ENCODE results near the gene TSC22D1. TPM values are rescaled to one million over a fixed set of nuclear protein-coding genes. Genes with fewer than 3 reads are reported as not detected.

TSC22D1 gene
- total and polyA plus RNA-seq, 2 of the 4 experiments (the other 2 are of a cell fraction): 30.8 to 42.2 TPM

DNA sequence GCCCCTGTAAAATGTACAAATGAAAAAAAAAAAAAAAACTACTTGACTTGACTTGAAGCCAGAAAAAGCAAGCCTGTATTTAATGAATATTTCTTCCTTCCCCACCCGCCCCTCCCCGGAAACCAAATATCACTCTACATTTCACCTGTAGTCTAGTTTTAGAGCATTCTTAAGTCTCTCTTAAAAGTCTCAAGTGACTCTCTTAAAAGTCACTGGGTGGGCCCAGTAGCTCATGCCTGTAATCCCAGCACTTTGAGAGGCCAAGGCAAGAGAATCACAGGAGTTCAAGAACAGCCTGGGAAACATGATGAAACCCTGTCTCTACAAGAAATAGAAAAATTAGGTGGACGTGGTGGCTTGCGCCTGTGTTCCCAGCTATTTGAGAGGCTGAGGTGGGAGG lies 72.0 kb downstream of the TSC22D1 start:
- H3K4me2 ChIP-seq (ENCODE audit: low read depth, low read length): no peak overlapping the region

More for the DNA sequence above, 72.0 kb downstream of the TSC22D1 start:
- Histone ChIP-seq H3K18ac (ENCODE audit: low read depth, low read length) (no peak overlapping the region), H2AK9ac (replicated peaks; ENCODE audit: low read depth, low read length, poor library complexity) (no peak overlapping the region), H3K9me3 (ENCODE audit: control insufficient read depth, insufficient read depth, low read length) (no peaks in the 10 kb centered on the region), H3K79me1 (ENCODE audit: low read depth in 1 of 2, low read length in 2 of 2) (peaks cover 4 to 14% of the 10 kb centered on the region in 2 experiments; a peak in 3 of 4 replicates), H2AFZ (replicated peaks; ENCODE audit: low read length, poor library complexity) (no peak overlapping the region), H3K9ac (ENCODE audit: low read depth, low read length) (no peak overlapping the region), H2BK120ac (ENCODE audit: low read depth, low read length) (no peak overlapping the region), H4K91ac (ENCODE audit: insufficient read depth, low read depth, low read length) (no peak overlapping the region), H4K20me1 (ENCODE audit: insufficient read depth, low read length) (no peaks in the 10 kb centered on the region; the same call in 1 of the 2 replicates), H3K4me3 (ENCODE audit: insufficient read depth, low read depth, low read length) (no peak overlapping the region), H3K4ac (ENCODE audit: low read depth, low read length) (no peak overlapping the region), H3K4me1 (ENCODE audit: control insufficient read depth, insufficient read depth, low read length) (peaks cover 9% of the 10 kb centered on the region), H3K56ac (ENCODE audit: extremely low read depth, insufficient read depth, low read length) (no peak overlapping the region), H4K5ac (ENCODE audit: low read depth, low read length) (no peak overlapping the region), H2AK5ac (ENCODE audit: low read depth, low read length) (no peak overlapping the region), H3K27ac (ENCODE audit: insufficient read depth, low read length) (no peak overlapping the region), H2BK15ac (ENCODE audit: low read depth, low read length) (no peak overlapping the region), H3K14ac (replicated peaks; ENCODE audit: low read depth, low read length) (no peak overlapping the region), H4K8ac (ENCODE audit: low read depth in 2 of 2, low read length in 2 of 2) (no peak overlapping the region), H3K23ac (ENCODE audit: low read depth, low read length) (no peak overlapping the region), H2BK5ac (ENCODE audit: low read depth, low read length, poor library complexity, severe bottlenecking) (no peak overlapping the region), H2BK20ac (ENCODE audit: low read depth, low read length) (no peak overlapping the region), H3K9me1 (ENCODE audit: insufficient read depth, low read length) (peaks cover 3% of the 10 kb centered on the region), H3K36me3 (ENCODE audit: control insufficient read depth, insufficient read depth, low read length) (0 out of 2 replicates have a peak, but pooled peaks cover 2% of the 10 kb centered on the region), H3K27me3 (ENCODE audit: control insufficient read depth, insufficient read depth, low read length) (no peaks in the 10 kb centered on the region)
- no TSS peak for BruUV-seq (replicated peaks)
- intact Hi-C loops (cut with micrococcal nuclease): no loop called here
- no CpG with 5 or more reads among the region's 4 CpGs for WGBS, 2 experiments (ENCODE audit: extremely low coverage in 2 of 2, insufficient read length in 1 of 2)
- dilution Hi-C loops (cut with HindIII; ENCODE audit: low sequenced_read_pairs, unreplicated experiment): no loop called here
- CTCF ChIA-PET: no interaction called here
- POLR2A ChIA-PET (ENCODE audit: unreplicated experiment): no interaction called here
- no peak for ATAC-seq (ENCODE audit: low read depth)
- in situ Hi-C loops (cut with MboI; ENCODE audit: low sequenced_read_pairs): no loop called here
- no peak for TF ChIP-seq MAZ (IDR thresholded peaks at IDR 0.05; ENCODE audit: borderline replicate concordance, low read depth, low read length)
- TF ChIP-seq FOS (IDR thresholded peaks at IDR 0.05; ENCODE audit: low read depth, low read length): no peak
- TF ChIP-seq MXI1 (IDR thresholded peaks at IDR 0.05; ENCODE audit: borderline replicate concordance, low read depth, low read length): no peak
- TF ChIP-seq, protein P1, sequence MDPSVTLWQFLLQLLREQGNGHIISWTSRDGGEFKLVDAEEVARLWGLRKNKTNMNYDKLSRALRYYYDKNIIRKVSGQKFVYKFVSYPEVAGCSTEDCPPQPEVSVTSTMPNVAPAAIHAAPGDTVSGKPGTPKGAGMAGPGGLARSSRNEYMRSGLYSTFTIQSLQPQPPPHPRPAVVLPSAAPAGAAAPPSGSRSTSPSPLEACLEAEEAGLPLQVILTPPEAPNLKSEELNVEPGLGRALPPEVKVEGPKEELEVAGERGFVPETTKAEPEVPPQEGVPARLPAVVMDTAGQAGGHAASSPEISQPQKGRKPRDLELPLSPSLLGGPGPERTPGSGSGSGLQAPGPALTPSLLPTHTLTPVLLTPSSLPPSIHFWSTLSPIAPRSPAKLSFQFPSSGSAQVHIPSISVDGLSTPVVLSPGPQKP (IDR thresholded peaks at IDR 0.05; ENCODE audit: borderline replicate concordance, low read depth, low read length): no peak
- TF ChIP-seq RAD21 (IDR thresholded peaks at IDR 0.05; ENCODE audit: low read length): no peak
- TF ChIP-seq RCOR1 (IDR thresholded peaks at IDR 0.05; ENCODE audit: insufficient replicate concordance, low read length): no peak
- TF ChIP-seq, protein P2, sequence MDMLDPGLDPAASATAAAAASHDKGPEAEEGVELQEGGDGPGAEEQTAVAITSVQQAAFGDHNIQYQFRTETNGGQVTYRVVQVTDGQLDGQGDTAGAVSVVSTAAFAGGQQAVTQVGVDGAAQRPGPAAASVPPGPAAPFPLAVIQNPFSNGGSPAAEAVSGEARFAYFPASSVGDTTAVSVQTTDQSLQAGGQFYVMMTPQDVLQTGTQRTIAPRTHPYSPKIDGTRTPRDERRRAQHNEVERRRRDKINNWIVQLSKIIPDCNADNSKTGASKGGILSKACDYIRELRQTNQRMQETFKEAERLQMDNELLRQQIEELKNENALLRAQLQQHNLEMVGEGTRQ (IDR thresholded peaks at IDR 0.05; ENCODE audit: low read depth, low read length): no peak
- no peak for TF ChIP-seq CEBPB (IDR thresholded peaks at IDR 0.05; ENCODE audit: low read depth, low read length)
- no peak for TF ChIP-seq POLR2A (IDR thresholded peaks at IDR 0.05; ENCODE audit: low read depth, low read length)
- no peak for TF ChIP-seq MAFK (IDR thresholded peaks at IDR 0.05; ENCODE audit: low read depth, low read length)
- no peak for DNase-seq

All from IMR-90 (cell line).